ENCODE data around the gene APP. TPM values are rescaled to one million over a fixed set of nuclear protein-coding genes. Genes with fewer than 3 reads are reported as not detected.

APP gene
- total RNA-seq, 1 experiment from 2014 or later: 224 TPM

GRCh38 chr21:25904044-25904695, 266.4 kb downstream of the APP start:
- H3K4me2 ChIP-seq: no peak overlapping the region
- H3K9me2 ChIP-seq (ENCODE audit: insufficient read depth): no peaks in the 10 kb centered on the region
- no peak for DNase-seq
- H4K20me1 ChIP-seq (ENCODE audit: insufficient read depth): no peaks in the 10 kb centered on the region
- ChIA-PET POLR2A (ENCODE audit: unreplicated experiment) (no interaction called here), CTCF (no interaction called here)
- no peaks in the 10 kb centered on the region for H3K4me1 ChIP-seq (replicated peaks; ENCODE audit: insufficient read depth)
- no peak for TF ChIP-seq EZH2 (IDR thresholded peaks at IDR 0.05; ENCODE audit: low read depth)
- no peak for TF ChIP-seq CTCF (conservative IDR thresholded peaks at IDR 0.05)
- H3K36me3 ChIP-seq (ENCODE audit: low read depth): no peaks in the 10 kb centered on the region
- no peaks in the 10 kb centered on the region for H3K27me3 ChIP-seq (ENCODE audit: insufficient read depth, low read depth)
- no peak overlapping the region for H3K27ac ChIP-seq
- H2AFZ ChIP-seq: no peak overlapping the region
- no peaks in the 10 kb centered on the region for H3F3A ChIP-seq (ENCODE audit: insufficient read depth, low read depth)
- H3K9me3 ChIP-seq (ENCODE audit: insufficient read depth, low read depth): no peaks in the 10 kb centered on the region
- BruUV-seq (replicated peaks): no TSS peak
- no peaks in the 10 kb centered on the region for H3K79me2 ChIP-seq (ENCODE audit: low read depth)
- intact Hi-C loops (cut with micrococcal nuclease; ENCODE audit: unreplicated experiment): no loop called here
- no peak overlapping the region for H3K4me3 ChIP-seq

- no peak overlapping the region for H3K4me3 ChIP-seq
- H3K27ac ChIP-seq: no peak overlapping the region
- no peaks in the 10 kb centered on the region for H3F3A ChIP-seq (ENCODE audit: insufficient read depth, low read depth)
- no peak for DNase-seq
- ChIA-PET CTCF (no interaction called here), POLR2A (ENCODE audit: unreplicated experiment) (no interaction called here)
- no peaks in the 10 kb centered on the region for H3K9me2 ChIP-seq (ENCODE audit: insufficient read depth)
- no peaks in the 10 kb centered on the region for H3K36me3 ChIP-seq (ENCODE audit: low read depth)
- no peaks in the 10 kb centered on the region for H3K27me3 ChIP-seq (ENCODE audit: insufficient read depth, low read depth)
- BruUV-seq (replicated peaks): no TSS peak
- no peaks in the 10 kb centered on the region for H3K4me1 ChIP-seq (replicated peaks; ENCODE audit: insufficient read depth)
- H3K9me3 ChIP-seq (ENCODE audit: insufficient read depth, low read depth): no peaks in the 10 kb centered on the region
- H2AFZ ChIP-seq: no peak overlapping the region
- no peaks in the 10 kb centered on the region for H4K20me1 ChIP-seq (ENCODE audit: insufficient read depth)
- TF ChIP-seq EZH2 (IDR thresholded peaks at IDR 0.05; ENCODE audit: low read depth): no peak
- TF ChIP-seq CTCF (conservative IDR thresholded peaks at IDR 0.05): no peak
- no peaks in the 10 kb centered on the region for H3K79me2 ChIP-seq (ENCODE audit: low read depth)
- intact Hi-C loops (cut with micrococcal nuclease; ENCODE audit: unreplicated experiment): no loop called here
- no peak overlapping the region for H3K4me2 ChIP-seq
Measured at GRCh38 chr21:25903607-25904006, 267.0 kb downstream of the APP start.

- no peak overlapping the region for H2AFZ ChIP-seq
- intact Hi-C loops (cut with micrococcal nuclease; ENCODE audit: unreplicated experiment): no loop called here
- no peaks in the 10 kb centered on the region for H3F3A ChIP-seq (ENCODE audit: insufficient read depth, low read depth)
- TF ChIP-seq CTCF (conservative IDR thresholded peaks at IDR 0.05) (no peak), EZH2 (IDR thresholded peaks at IDR 0.05; ENCODE audit: low read depth) (no peak)
- CTCF ChIA-PET: interaction anchor here (0.6 kb wide), 1 partner anchor 100 kb away, joined by 5 read pairs; no protein-coding TSS in a partner anchor
- no peak overlapping the region for H3K4me3 ChIP-seq
- H3K27me3 ChIP-seq (ENCODE audit: insufficient read depth, low read depth): no peaks in the 10 kb centered on the region
- H3K4me1 ChIP-seq (replicated peaks; ENCODE audit: insufficient read depth): no peaks in the 10 kb centered on the region
- no TSS peak for BruUV-seq (replicated peaks)
- H3K4me2 ChIP-seq: no peak overlapping the region
- H3K79me2 ChIP-seq (ENCODE audit: low read depth): no peaks in the 10 kb centered on the region
- no peaks in the 10 kb centered on the region for H3K36me3 ChIP-seq (ENCODE audit: low read depth)
- H4K20me1 ChIP-seq (ENCODE audit: insufficient read depth): no peaks in the 10 kb centered on the region
- H3K9me2 ChIP-seq (ENCODE audit: insufficient read depth): no peaks in the 10 kb centered on the region
- H3K9me3 ChIP-seq (ENCODE audit: insufficient read depth, low read depth): no peaks in the 10 kb centered on the region
- no peak overlapping the region for H3K27ac ChIP-seq
- no peak for DNase-seq
- POLR2A ChIA-PET (ENCODE audit: unreplicated experiment): interaction anchor here (0.6 kb wide), 1 partner anchor 816 kb away, joined by 3 read pairs; no protein-coding TSS in a partner anchor
Measured at GRCh38 chr21:25901330-25901979, 269.1 kb downstream of the APP start.

Data from PC-9 (cell line).